T follicular helper cell (primary cell): ENCODE data around the gene TMPRSS11B.
"Not testable (repeated sequence)": the region's sequence is repeated elsewhere in the genome, so short reads cannot be mapped to it uniquely, and the experiment has no call there.

Experiments used
- DNase-seq: peaks from one replicate; pipeline ENCODE4 v3.0.0-alpha.2; 2020; ENCODE audit warnings: low read depth
- total RNA-seq, 2 experiments: gene quantifications; one replicate each; lab custom pipeline; 2026; lab: John Stamatoyannopoulos, UW

The TMPRSS11B gene
- total RNA-seq: 0 reads per million in 2 experiments

DNA sequence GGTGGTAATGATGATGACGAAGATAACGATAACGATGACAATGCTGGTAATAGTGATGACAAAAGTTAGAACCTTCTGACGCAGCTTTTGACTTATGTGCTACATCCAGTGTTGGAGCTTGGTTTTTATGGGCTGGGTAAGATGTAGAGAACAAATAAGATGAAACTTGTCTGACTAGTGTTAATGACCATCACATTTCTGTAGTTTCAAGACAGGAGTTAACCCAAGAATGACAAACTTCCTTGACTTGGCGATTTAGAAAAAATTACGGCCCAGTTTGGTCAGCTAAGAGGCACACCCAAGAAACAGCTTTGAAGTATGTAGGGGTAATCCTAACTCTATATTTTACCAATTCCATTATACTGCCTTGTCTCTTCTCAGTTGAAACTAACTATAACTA, at the start of gene TMPRSS11B:
TMPRSS11B (minus strand) TSS at position 101 of the 400 bp plus-strand sequence. CDS start 136 bp downstream, outside the sequence.
- no peak for DNase-seq

GRCh38 chr4:68291256-68291655, 45.8 kb upstream of the TMPRSS11B start:
- DNase-seq: no peak

DNA sequence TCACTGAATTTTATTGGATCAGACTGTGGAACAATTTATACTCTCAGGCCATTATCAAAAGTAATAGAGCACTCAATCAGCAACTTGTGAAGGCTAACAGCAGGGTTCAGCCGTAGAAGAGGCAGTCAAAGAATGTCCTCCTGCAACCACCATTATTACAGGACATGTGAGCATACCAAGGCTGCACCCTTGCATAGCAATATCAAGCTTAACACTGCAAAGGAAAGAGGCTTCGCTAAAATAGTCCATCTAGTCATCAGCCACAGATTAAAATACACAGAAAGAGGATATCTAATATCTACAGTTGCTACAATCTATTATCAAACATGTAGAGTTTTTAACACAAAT, 42.9 kb upstream of the TMPRSS11B start:
- no peak for DNase-seq

DNA sequence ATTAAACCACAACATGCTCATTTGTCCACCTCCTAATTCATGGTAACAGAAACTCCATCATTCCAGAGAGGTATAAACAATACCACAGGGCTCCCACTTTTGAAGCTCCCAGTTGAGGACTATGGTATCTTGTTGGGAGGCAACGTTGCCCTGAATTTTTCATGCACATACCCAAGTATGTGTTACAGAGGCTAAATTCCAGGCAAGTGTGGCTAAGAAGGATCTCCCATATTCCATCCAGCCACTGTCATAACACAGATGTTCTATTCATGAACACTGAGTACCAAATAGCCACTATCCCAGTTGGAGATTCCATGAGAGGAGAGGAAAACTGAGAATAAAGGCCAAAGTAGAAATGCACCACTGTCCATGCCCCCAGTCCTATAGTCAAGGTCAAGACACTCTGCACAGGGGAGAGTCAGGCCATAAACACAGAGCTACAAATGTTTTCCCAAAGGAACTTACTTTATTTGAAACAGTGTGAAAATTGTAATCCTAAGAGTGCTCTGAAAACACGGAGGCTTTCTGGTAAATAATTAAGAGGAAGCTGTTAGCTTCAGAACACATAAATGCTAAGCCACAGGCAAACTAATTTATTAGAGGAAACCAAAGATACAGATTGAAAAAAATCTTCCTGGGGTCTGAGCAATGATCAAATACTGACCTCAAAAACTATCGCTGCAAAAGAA, 42.4 kb upstream of the TMPRSS11B start:
- no peak for DNase-seq

- no peak for DNase-seq
Measured at GRCh38 chr4:68283714-68284113, 38.2 kb upstream of the TMPRSS11B start.

GRCh38 chr4:68283095-68283494, 37.6 kb upstream of the TMPRSS11B start:
- no peak for DNase-seq

DNA sequence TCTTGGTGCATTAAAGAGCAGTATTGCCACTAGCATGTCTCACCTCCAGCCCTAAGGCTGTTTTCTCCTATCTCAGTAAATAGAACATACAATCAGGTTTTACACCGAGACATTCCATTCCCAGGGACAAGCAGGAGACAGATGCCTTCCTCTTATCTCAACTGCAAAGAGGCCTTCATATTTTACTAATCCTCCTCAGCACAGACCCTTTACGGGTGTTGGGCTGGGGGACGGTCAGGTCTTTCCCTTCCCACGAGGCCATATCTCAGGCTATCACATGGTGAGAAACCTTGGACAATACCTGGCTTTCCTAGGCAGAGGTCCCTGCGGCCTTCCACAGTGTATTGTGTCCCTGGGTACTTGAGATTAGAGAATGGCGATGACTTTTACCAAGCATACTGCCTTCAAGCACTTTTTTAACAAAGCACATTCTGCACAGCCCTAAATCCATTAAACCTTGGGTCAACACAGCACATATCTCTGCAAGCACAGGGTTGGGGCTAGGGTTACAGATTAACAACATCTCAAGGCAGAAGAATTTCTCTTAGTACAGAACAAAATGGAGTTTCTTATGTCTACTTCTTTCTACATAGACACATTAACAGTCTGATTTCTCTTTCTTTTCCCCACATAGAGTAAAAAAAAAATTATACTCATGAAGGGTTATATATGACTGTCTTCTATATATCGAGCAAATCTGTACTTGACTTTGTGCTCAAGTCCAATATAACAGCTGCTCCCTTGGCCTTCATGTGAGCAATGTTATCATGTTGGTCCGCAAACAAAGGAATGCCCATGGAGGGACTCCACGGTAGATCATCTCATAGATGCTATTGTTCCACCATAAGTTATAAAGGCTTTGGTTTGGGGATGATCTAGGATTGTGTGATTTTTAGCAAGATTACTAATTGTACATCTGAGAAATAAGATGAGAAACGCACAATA, 36.6 kb upstream of the TMPRSS11B start:
- not testable (repeated sequence) for DNase-seq

DNA sequence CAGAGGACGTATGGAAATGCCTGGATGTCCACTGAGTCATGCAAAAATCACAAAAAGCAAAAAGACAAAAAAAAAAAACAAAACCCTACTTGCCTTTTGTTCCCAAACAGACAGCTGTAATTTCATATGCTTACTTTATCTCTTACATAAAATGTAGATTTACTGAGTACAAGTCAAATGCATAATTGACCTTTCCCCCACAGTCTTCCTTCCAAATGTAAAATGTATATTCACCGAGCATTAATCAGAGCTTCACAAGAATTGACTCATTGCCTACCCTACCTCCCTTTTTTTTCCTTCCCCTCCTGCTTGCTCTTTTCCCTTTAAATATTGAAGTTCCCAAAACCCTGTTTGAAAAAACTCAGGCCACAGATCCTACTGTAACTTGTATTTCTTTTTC, 32.5 kb upstream of the TMPRSS11B start:
- no peak for DNase-seq

GRCh38 chr4:68277627-68278026, 32.1 kb upstream of the TMPRSS11B start:
- DNase-seq: no peak

DNA sequence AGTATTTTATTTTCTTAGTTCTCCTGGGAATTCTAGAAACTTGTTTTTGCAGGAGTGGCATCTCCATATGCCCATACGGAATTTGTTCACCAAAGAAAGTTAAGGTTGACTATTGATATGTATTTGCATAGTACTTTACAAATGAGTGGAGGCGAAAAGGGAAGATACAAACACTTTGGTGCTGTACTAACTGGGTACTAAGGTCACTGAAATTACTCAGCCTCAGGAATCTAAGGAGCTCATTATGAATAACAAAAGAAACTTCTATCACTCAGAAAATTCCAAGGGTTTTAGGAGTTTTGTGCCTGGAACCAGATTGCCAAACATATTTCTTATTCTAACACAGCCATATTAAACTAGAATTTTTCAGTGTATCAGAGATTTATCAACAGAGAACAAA, 27.4 kb upstream of the TMPRSS11B start:
- DNase-seq: no peak

GRCh38 chr4:68272380-68272779, 26.9 kb upstream of the TMPRSS11B start:
- no peak for DNase-seq

DNA sequence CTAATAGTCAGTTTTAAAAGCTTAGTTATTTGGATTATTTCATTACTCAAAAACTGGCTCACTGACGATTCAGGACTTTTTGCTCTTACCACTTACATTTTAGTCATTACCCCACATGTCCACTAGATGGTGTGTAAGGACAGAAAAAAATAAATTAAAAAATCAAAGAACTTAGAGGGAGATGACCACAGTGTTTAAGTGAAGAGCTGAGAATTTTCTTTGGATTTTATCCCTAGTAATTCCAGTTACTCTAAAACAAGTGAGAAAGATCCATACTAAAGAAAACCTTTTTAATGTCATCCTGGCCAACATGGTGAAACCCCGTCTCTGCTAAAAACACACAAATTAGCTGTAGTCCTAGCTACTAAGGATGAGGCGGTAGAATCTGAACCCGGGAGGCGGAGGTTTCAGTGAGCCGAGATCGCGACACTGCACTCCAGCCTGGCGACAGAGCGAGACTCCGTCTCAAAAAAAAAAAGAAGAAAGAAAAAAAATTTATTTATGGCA, 26.4 kb upstream of the TMPRSS11B start:
- DNase-seq: no peak

DNA sequence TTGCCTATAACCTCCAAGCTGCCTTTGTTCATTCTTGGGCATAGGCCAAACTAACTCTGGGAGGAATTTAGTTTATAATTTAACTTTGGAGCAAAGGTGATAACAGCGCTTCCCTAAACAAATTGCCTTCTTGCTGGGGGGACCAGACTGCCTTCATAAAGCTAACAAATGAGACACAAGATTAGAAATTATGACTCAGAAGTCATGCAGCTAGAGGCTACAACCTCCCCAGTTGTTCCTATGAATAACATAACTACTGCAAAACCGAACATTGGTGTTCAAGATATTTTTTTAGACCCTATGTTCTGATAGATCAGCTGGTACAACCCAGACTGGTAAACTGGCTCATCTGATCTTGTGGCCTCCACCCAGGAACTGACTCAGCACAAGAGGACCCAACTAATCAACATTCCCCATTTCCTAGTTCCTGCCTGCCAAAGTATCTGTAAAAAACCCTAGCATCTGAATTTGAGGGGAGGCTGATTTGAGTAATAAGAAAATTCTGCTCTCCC, 22.0 kb upstream of the TMPRSS11B start:
- no peak for DNase-seq

- DNase-seq: no peak
Measured at GRCh38 chr4:68264875-68265565, 19.5 kb upstream of the TMPRSS11B start.

- DNase-seq: no peak
Measured at GRCh38 chr4:68259191-68259590, 13.7 kb upstream of the TMPRSS11B start.

- DNase-seq: no peak
Measured at GRCh38 chr4:68257719-68258118, 12.2 kb upstream of the TMPRSS11B start.

DNA sequence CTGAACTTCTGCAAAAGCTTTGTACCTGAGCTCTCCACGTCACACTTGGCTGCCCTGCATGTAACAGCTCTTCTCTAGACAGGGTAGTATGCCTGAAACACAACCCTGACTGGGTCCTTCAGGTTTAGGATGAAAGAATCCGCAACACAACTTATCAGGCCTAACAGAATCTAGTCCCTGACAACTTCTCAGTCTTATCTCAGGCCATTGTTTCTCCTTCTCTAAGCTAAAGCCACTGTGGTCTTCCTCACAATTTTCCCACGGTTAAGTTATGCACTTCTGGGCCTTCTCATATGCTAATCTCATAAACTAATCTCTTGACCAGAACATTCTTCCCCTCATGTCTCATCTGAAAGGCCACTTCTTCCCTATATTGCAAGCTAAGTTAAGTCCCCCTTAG, 10.8 kb upstream of the TMPRSS11B start:
- no peak for DNase-seq

DNA sequence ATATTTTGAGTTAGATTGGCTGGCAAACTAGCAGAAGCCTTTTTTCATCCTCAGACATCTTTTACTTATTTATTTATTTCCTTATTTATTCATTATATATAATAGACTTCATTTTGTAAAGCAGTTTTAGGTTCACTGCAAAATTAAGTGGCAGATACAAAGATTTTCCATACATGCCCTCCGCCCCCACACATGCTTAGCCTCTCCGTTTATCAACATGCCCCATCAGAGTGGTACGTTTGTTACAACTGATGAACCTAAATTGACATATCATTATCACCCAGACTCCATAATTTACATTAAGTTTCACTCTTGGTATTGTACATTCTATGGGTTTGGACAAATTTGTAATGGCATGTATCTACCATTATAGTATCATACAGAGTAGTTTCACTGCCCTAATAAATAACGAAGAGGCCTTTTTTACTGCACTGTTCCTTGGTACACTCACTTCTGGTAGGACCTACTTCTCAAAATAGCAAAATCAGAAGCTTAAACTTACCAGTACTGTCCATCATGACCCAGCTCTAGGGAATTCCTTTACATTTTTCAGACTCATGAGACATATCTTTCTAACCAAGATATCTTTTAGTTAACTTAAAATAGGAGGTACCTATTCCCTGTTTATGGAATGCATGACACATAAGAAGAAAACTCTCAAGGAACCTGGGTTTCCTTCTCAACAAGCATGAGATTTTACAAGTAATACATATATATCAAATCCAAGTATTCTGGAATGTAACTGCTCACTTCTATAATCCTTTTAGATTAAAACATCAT, 4.8 kb upstream of the TMPRSS11B start:
- DNase-seq: no peak

DNA sequence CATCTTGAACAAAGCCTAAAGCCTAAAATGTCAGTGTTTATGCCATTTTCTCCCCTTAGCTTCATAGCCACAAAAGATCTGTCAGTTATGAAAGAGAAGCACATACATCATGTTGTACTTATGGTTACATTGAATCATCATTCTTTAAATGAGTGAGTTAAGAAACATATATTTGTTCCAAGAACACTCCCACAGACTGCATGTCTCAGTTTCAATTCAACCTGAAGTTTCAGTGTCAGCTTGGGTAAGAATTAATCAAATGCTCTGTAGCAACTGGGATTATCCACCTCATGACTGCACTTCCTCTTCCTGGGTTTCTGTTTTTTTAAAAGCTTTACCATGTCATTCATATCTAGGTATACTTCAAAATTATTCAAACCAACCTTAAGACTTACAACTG, 3.9 kb upstream of the TMPRSS11B start:
- DNase-seq: no peak

- DNase-seq: no peak
Measured at GRCh38 chr4:68240620-68241019, 4.9 kb downstream of the TMPRSS11B start.

GRCh38 chr4:68228568-68228967, 16.9 kb downstream of the TMPRSS11B start:
- DNase-seq: no peak
